GM19395 (cell line): ENCODE measurements around the gene CSNK1G1.
"Not testable (repeated sequence)": the region's sequence is repeated elsewhere in the genome, so short reads cannot be mapped to it uniquely, and the experiment has no call there.

Experiments
- ATAC-seq: cut with Tn5 transposase; IDR thresholded peaks from one replicate; pipeline ENCODE4 v1.9.1; 2021; ENCODE audit warnings: mild to moderate bottlenecking, moderate library complexity; ENCODE audit not compliant: unreplicated experiment

CSNK1G1 gene

DNA sequence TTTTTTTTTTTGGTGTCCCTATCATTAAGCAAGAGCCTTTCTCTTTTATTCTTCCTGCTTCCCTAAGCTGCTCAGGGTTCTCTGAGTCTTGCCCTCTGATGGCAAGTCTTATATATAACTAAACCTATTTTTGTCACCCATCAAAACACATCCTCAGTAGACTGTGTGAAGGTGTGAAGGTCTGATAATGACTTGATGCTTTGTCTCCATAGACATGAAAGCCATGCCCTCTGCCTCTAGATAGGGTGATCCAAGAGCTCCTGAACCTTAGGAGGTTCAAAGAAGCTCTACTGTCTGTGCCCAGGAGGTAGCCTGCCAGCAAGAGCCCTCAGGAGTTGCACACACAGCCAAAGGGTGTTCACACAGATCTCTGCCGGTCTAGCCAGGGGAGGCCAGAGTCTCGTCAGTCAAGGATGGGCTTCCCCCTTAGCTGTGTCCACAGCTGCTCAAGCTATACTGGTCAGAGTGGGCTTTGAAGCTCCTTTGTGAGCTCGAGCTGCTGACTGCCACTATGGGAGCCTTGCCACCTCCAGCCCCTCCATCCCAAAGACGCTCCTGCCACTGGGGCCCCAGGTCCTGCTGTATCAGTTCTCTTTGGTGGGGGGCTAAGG lies 217.5 kb downstream of the CSNK1G1 start:
- no peak for ATAC-seq

DNA sequence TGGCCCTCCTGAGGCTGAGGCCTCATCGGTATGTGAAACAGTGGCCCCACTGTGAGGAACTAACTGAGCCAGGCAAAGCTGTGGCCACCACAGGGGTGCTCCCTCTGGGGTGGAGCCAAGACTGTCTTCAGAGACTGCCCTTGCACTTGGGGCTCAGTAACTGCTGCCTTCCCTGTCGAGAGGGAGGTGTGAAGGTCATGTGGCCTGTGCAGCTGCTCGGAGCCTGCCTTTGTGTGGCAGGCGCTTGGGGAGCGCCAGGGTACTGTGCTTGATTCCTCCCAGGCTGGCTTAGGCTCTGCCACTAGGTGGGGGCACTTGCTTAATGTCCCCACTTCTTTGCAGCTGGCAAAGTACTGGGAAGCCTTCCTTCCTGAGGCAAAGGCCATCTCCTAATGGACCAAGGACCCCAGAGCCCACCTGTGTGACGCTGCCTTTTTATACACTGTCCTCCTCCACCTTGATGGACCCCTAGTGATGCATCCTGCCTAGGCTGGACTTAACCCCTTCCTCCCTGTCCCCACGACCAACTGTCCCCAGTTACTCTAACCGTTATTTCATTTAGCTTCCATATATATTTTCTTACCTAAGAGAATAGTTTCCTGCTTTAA lies 218.6 kb downstream of the CSNK1G1 start:
- no peak for ATAC-seq

DNA sequence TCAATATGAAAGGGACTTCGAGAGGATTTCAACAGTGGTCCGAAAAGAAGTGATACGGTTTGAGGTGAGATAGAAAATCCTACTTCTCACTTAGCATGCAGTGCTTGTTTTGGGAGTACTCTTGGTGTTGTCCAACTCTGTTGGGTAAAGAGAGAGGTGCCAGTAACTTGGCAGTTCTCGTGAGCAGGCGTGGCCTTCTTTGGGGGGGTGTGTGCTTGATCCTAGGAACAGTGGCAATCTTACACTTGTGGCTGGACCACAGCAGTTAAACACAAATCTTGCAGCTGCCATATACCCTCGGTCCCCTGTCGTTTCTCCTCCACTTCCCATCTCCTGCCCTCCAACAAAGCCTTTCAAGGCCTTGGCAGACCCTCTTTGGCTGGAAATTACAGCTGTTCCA lies 219.6 kb downstream of the CSNK1G1 start:
- no peak for ATAC-seq

DNA sequence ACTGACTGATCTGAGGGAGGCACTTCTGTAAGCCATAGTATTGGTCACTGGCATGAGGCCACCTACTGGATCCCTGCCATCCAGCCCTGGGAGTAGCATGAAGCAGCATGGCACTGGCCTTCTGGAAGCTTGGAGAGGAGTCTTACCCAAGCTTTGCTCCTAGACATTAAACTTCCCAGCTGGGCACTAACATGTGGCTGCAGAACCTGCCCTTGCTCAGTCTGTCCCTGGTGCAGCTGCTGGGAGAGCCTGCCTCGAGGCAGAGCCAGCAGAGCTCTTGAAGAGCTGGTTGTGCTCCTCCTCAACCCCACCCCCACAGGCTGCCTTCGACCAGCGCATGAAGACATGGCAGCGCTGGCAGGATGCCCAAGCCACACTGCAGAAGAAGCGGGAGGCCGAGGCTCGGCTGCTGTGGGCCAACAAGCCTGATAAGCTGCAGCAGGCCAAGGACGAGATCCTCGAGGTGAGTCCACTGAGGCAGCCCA lies 221.6 kb downstream of the CSNK1G1 start:
- no peak for ATAC-seq

DNA sequence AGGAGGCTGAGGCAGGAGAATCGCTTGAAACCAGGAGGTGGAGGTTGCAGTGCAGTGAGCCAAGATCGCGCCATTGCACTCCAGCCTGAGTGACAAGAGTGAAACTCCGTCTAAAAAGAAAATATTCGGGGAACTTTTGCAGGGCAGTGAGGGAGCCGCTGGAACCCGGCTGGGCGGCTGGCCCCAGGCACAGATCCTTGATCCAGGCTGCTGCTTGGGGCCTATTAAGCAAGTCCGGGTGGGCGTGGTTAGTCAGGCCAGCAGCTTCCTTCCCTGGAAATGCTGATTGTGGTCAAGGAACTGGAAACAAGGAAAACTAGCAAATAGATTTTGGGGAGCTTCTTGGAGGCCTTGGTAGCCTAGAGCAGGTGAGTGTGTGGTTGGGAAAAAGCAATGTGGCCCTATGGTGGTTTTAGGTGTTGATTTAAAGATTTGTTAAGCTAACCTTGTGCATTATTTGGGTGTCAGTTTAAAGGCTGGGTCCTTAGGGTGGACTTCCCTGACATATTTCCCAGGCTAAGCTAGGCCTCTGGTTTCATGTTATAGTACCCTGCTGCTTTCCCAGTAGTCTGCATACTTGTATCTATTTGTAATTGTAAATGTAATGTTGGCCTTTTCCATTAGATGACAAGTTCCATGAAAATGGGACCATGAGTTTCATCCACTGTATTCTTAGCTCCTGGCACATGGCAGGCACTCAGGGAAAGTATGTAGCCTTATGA lies 222.2 kb downstream of the CSNK1G1 start:
- ATAC-seq: no peak

DNA sequence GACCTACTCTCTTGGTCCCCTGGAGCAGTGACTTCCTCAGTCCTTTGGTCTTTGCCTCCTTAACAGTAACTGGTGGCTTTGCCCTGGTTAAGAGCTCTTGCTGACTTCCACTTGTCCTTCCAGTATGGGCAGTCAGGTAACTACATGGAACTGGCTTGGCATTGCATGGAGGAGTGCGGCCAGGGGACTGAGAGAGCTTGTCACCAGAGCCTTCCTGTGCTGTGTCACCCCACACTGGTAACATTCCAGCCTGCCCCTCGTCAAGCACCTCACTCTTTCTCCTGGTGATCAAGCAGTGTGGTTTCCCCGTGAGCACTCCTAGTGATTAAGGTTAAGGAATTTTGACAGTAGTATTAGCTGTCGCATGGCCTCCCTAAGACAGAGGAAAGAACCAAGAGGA lies 223.8 kb downstream of the CSNK1G1 start:
- ATAC-seq: no peak

DNA sequence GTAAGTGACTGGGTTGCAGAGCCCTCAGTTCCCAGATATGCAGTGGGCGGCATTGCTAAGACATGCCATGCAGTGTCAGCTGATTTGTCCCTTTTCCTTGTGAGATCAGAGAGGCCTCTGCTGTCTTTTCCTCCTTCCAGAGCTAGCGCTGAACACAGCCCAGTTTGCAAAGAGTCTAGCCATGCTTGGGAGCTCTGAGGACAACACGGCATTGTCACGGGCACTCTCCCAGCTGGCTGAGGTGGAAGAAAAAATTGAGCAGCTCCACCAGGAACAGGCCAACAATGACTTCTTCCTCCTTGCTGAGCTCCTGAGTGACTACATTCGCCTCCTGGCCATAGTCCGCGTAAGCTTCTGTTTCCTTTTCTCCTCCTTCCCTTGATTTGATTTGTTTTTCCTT lies 224.4 kb downstream of the CSNK1G1 start:
- ATAC-seq: no peak

DNA sequence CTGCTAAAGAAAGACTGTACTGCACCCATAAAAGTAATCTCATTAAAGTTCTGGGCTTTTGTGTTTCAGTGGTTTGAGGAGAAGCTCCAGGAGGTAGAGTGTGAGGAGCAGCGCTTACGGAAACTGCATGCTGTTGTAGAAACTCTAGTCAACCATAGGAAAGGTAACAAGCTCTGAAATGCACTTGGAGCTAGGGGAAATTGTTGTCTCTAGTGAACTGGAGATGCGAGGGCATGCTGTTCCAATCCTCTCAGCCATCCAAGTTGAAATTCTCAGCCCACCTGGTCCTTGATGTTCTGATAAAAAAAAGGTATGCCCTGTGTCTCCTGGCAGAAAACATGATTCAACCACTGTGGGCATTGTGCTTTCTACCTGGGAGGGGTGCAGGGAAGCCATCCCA lies 225.8 kb downstream of the CSNK1G1 start:
- ATAC-seq: no peak

DNA sequence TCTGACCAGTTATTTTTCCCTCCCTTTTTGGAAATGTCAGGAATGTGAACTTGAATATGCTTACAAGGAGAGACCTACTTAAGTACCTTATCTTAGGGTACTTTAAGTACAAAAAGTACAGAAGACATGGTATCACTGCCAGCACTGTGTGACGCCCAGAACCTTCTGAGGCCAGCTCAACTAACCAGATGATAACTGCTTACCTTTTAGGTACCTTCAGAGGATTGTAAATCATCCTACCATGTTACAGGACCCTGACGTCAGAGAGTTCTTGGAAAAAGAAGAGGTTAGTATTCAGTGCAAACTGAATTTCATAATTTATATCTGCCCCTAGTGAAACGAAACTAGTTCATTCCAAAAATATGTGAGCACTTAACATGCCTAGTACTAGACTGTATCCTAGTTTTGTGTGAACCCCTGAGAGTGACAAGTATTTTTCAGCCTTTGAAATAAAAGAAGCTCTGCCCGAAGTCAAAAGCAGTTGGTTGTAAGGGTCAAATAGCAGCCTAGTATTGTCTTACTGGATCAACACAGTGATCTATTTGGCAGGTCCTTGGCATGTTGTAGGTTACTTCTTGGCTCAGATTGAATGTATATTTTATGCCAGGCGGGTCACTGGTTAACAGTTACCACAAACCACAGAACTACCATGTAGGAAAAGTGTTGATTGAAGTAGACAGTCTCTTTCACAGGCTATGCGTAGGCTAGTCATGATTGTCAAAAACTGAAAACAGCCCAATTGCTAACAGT lies 228.3 kb downstream of the CSNK1G1 start:
- ATAC-seq: no peak

DNA sequence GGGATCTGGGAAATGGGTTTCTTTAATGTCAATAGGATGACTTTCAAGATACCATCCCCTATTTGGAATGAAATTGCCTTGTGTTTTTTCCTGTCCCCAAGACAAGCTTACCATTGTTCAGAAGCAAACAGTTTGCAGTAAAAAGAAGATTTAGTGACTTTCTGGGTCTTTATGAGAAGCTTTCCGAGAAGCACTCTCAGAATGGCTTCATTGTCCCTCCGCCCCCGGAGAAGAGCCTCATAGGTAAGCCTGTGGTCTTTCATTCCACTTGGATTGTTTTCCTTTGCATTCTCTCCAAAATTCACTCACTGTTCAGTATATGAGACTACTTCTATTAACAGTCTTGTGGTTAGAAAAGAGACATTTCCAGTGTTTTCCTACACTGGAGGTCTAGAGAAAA lies 230.0 kb downstream of the CSNK1G1 start:
- no peak for ATAC-seq

DNA sequence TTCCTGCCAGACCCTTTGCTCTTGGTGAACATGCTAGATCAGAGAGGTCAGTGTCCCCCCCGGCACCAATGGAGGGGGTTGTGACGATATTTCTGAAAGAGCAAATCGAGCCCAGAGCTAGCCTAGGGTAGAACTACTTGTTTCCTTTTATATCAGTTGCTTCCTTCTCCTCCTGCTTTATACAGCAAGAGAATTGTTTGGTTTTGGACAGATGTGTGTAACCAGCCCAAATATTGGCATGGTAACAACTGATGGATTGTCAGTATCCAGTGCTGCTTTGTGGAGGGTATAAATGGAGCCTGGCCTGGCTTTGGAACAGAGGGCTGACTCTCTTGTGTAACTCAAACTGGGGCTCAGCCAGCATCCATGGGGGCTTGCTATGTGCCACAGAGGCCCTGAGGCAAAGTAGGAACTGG lies 233.0 kb downstream of the CSNK1G1 start:
- ATAC-seq: no peak

DNA sequence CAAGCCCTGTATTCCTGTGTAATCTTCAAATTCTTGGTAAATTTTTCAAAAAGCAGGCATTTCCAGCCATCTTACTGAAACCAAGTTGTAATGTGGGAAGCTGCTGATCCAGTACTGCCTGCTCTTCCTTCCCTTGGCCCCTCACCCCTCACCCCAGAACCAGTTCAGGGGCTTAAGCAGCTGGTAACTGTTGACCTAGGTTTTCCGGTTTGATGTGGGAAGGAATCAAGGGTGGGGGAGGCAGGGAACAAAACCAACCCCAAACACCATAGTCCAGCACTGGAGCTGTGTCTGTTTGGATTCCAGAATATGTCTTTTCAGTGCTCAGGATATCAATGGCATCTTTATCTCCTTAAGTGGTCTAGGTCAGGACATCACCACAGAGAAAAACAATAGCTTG lies 233.5 kb downstream of the CSNK1G1 start:
- no peak for ATAC-seq

DNA sequence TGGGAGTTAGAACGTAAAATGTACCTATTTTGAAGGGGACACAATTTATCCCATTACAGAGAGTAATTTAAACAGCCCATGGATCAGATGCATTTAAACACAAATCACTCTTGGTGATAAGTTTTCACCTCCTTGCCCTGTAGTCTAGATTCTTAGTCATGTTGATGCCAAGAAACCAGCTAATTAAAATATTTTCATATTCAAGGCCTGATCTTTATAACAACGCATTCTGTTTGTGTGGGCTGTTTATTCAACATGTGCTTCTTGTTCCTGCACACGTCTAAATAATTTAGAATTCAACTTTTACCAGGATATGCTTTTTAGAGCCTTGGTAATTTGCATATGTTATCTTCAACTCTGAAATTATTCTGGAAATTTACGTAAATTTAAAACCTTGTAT lies 234.4 kb downstream of the CSNK1G1 start:
- no peak for ATAC-seq

DNA sequence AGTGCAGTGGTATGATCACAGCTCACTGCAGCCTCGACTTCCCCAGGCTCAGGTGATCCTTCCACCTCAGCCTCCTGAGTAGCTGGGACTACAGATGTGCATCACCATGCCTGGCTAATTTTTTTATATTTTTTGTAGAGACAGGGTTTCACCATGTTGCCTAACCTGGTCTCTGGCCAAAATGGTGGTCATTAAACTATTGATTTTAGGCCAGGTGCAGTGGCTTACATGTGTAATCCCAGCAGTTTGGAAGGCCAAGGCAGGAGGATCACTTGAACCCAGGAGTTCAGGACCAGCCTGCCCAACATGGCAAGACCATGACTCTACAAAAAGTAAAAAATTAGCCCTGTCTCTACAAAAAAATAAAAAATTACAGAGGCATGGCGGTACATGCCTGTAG lies 235.7 kb downstream of the CSNK1G1 start:
- ATAC-seq: not testable (repeated sequence)

DNA sequence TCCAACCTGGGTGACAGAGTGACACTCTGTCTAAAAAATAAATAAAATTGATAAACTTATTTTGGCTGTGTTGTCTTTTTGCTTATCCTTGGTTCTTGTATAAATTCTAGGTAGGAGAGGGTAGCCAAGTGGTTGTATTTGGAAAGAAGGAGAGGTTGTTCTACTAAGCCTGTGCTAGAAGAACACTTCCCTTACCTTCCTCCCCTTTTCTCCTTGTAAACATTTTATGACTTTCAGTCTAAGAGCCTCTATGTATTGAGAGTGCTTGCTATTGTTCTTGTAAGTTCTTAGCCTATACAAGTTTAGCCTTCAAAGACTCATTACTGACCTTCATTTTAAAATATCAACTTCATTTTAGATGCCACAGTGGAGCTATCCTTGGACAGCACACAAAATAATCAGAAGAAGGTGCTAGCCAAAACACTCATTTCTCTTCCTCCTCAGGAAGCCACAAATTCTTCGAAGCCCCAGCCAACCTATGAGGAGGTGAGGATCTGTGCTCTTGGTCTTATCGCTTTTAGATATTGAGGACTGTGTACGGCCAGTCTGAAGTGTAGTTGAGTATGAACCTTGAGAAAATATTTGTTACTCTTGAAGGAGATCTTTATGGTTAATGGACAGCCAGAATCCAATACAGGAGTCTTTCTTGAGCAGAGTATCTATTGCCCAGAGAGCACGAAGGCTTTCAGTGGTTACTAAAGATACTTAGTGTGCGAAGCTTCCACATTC lies 238.1 kb downstream of the CSNK1G1 start:
- ATAC-seq: no peak
